Neutrophil (primary cell): ENCODE data around the gene PKP3.
"Not testable (repeated sequence)": the region's sequence is repeated elsewhere in the genome, so short reads cannot be mapped to it uniquely, and the experiment has no call there.

Source experiments
- H3K27ac ChIP-seq: fragments of 200-600 bp; sonication (generic); 2 replicates; pipeline ENCODE4 v1.5.1; 2016; ENCODE audit warnings: mild to moderate bottlenecking, moderate library complexity
- H3K27me3 ChIP-seq: fragments of 200-600 bp; sonication (generic); 2 replicates; pipeline ENCODE4 v1.6.0; 2016; ENCODE audit warnings: mild to moderate bottlenecking
- H3K36me3 ChIP-seq: fragments of 200-600 bp; sonication (generic); 2 replicates; pipeline ENCODE4 v1.5.1; 2017
- H3K4me1 ChIP-seq, 2 experiments: fragments of 200-600 bp in 1 of 2; sonication (generic) in 1 of 2; 1 replicate in 1 of 2; 2 replicates in 1 of 2; pipeline versions ENCODE4 v1.5.1 to v1.6.1; 2013 to 2016; ENCODE audit warnings: low read depth in 1 of 2, low read length in 1 of 2, mild to moderate bottlenecking in 1 of 2, moderate library complexity in 1 of 2; ENCODE audit not compliant: control insufficient read depth in 1 of 2, insufficient read depth in 1 of 2
- H3K4me3 ChIP-seq, 2 experiments: fragments of 200-600 bp in 1 of 2; sonication (generic) in 1 of 2; 1 replicate in 1 of 2; 2 replicates in 1 of 2; pipeline ENCODE4 v1.5.1; 2013 to 2016; ENCODE audit warnings: low read depth in 1 of 2, low read length in 1 of 2, mild to moderate bottlenecking in 1 of 2, moderate library complexity in 1 of 2
- H3K9me3 ChIP-seq: fragments of 200-600 bp; sonication (generic); 2 replicates; pipeline ENCODE4 v1.5.1; 2016
- TF ChIP-seq, protein P1 (sequence below): fragments of 200-600 bp; sonication (generic); IDR thresholded peaks from 2 replicates; pipeline ENCODE4 v1.5.1; 2016; ENCODE audit warnings: antibody characterized with exemption

PKP3 gene

DNA sequence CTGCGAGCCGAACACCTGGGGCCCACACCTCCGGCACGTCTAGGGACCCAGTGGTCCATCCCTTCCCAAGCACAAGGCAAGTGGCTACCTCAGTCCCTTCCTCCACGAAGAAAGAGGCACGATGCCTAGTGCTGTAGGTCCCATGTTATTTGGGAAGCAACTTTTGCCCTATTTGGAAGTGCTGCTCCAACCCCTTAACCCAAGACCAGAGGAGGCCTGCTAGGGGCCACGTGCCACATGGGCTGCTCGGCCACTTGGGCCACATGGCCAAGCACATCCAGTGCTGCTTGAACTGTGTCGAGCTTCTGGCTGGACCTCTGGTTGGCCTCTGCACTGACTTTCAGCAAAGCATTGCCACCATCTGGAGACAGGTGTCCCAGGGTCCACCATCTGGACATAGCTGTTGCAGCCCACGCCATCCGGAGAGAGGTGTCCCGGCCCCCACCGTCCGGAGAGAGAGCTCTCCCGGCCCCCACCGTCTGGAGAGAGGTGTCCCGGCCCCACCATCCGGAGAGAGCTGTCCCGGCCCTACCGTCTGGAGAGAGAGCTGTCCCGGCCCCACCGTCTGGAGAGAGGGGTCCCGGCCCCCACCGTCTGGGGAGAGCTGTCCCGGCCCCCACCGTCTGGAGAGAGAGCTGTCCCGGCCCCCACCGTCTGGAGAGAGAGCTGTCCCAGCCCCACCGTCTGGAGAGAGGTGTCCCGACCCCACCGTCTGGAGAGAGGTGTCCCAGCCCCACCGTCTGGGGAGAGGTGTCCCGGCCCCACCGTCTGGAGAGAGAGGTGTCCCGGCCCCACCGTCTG lies 31.2 kb upstream of the PKP3 start:
- TF ChIP-seq, protein P1, sequence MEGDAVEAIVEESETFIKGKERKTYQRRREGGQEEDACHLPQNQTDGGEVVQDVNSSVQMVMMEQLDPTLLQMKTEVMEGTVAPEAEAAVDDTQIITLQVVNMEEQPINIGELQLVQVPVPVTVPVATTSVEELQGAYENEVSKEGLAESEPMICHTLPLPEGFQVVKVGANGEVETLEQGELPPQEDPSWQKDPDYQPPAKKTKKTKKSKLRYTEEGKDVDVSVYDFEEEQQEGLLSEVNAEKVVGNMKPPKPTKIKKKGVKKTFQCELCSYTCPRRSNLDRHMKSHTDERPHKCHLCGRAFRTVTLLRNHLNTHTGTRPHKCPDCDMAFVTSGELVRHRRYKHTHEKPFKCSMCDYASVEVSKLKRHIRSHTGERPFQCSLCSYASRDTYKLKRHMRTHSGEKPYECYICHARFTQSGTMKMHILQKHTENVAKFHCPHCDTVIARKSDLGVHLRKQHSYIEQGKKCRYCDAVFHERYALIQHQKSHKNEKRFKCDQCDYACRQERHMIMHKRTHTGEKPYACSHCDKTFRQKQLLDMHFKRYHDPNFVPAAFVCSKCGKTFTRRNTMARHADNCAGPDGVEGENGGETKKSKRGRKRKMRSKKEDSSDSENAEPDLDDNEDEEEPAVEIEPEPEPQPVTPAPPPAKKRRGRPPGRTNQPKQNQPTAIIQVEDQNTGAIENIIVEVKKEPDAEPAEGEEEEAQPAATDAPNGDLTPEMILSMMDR: no peak
- Histone ChIP-seq H3K27me3 (peaks cover 45% of the 10 kb centered on the region), H3K36me3 (no peaks in the 10 kb centered on the region), H3K4me1 (no peaks in the 10 kb centered on the region), H3K4me3 (no peak overlapping the region), H3K27ac (no peak overlapping the region), H3K9me3 (no peaks in the 10 kb centered on the region)

DNA sequence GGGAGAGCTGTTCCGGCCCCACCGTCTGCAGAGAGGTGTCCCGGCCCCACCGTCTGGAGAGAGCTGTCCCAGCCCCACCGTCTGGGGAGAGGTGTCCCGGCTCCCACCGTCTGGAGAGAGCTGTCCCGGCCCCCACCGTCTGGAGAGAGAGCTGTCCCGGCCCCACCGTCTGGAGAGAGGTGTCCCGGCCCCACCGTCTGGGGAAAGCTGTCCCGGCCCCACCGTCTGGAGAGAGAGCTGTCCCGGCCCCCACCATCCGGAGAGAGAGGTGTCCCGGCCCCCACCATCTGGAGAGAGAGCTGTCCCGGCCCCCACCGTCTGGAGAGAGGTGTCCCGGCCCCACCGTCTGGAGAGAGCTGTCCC lies 30.6 kb upstream of the PKP3 start:
- not testable (repeated sequence) for H3K36me3 ChIP-seq, H3K27ac ChIP-seq, H3K4me3 ChIP-seq, H3K4me1 ChIP-seq, H3K9me3 ChIP-seq
- peaks cover 45% of the 10 kb centered on the region for H3K27me3 ChIP-seq

DNA sequence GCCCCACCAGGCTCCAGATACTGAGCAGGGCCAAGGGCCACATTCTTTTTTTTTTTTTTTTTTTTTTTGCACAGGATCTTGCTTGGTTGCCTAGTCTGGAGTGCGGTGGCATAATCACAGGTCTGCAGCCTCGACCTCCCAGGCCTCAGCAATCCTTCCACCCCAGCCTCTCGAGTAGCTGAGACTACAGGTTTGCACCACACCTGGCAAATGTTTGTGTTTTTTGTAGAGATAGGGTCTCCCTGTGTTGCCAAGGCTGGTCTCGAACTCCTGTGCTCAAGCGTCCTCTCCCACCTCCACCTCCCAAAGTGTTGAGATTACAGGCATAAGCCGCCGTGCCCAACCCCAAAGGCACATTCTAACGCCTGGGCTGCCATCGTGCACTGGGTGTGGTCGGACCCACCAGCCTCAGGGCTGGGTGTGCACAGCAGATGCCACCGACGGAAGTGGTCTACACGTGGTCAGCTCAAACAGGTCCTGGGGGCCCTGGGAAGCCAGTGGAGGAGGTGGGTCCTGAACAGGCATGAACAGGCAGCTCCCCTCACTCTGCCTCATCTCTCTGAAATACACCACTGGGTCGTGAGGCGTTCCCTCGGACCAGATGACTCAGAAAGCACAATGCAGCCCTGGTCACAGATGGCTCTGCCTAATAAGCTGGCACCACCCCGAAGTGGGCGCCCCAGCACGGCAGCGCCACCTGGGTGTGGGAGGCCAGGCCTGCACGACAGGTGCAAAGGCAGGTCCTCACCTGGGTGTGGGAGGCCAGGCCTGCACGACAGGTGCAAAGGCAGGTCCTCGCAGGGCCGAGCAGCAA lies 29.9 kb upstream of the PKP3 start:
- Histone ChIP-seq H3K4me3 (no peak overlapping the region), H3K9me3 (no peaks in the 10 kb centered on the region), H3K4me1 (no peaks in the 10 kb centered on the region), H3K36me3 (no peaks in the 10 kb centered on the region), H3K27me3 (peaks cover 47% of the 10 kb centered on the region), H3K27ac (no peak overlapping the region)
- TF ChIP-seq, protein P1: no peak

DNA sequence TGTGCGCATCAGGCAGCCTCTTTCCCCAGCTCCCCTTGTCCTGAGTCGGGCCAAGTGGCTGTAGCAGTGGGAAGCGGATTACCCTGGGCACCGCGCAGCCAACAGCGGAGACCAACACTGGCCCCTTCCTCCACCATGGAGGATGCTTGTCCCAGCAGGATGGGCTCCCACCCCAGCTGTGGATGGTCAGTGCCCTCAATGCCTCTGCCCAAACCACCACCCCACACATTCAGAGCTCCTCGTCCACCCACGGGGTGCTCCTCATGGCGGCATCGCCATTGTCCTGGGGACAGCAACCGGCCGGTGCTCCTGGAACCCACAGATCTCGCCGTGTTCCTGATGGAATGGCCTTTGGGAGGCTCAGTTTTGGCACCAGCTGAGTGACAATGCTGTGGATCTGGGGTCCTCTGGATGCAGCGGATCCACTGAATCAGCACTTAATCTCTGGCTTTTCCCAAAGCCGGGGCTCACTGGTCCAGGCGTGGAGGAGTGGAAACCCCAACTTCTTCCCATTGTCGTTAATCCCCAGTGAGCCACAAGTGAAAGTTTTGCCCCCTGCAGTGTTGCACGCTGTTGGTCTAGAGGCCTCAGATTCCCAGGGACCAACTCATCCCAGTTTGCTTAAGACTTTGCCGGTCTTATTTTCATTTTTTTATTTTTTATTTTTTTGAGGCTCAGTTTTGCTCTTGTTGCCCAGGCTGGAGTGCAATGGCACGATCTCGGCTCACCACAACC lies 28.9 kb upstream of the PKP3 start:
- Histone ChIP-seq H3K27ac (no peak overlapping the region), H3K27me3 (peaks cover 56% of the 10 kb centered on the region), H3K4me3 (no peak overlapping the region), H3K4me1 (no peaks in the 10 kb centered on the region), H3K9me3 (no peaks in the 10 kb centered on the region), H3K36me3 (no peaks in the 10 kb centered on the region)
- TF ChIP-seq, protein P1: no peak

DNA sequence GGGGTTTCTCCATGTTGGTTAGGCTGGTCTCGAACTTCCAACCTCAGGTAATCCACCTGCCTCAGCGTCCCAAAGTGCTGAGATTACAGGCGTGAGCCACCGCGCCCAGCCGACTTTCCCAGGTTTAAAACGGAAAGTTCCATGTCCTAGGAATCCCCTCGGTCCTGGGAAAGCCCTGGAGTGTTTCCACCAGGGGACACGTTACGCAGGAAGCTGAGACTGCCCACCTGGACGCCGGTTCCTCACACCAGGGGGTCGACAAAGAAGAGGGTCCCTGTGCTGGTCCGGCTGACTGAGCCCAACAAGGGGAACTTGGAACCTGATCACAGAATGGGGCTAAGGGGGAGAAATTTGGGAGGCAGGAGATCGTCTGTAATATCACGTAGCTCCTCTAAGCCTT lies 28.2 kb upstream of the PKP3 start:
- TF ChIP-seq, protein P1: no peak
- Histone ChIP-seq H3K4me1 (no peaks in the 10 kb centered on the region), H3K9me3 (no peaks in the 10 kb centered on the region), H3K27ac (no peak overlapping the region), H3K36me3 (no peaks in the 10 kb centered on the region), H3K4me3 (no peak overlapping the region), H3K27me3 (peaks cover 63% of the 10 kb centered on the region)
